Astrocyte (in vitro differentiated cells and primary cell): Measurements from ENCODE around the gene PDE6H. TPM values are rescaled to one million over a fixed set of nuclear protein-coding genes. Genes with fewer than 3 reads are reported as not detected.

Source experiments
- DNase-seq: peaks from one replicate; pipeline ENCODE4 v3.0.0-alpha.2; 2010; ENCODE audit warnings: low read depth
- FAIRE-seq: peaks from 2 replicates; lab custom pipeline; 2011; peaks lifted over from hg19 to GRCh38; lab: Jason Lieb, UNC
- H2AFZ ChIP-seq: 2 replicates; pipeline ENCODE4 v1.6.0; 2012; ENCODE audit warnings: low read depth, low read length, inconsistent platforms
- H3K27ac ChIP-seq: 2 replicates; pipeline ENCODE4 v1.5.1; 2011; ENCODE audit warnings: low read depth, low read length, inconsistent platforms
- H3K27me3 ChIP-seq: 2 replicates; pipeline ENCODE4 v1.6.0; 2011; ENCODE audit warnings: low read length, inconsistent platforms; ENCODE audit not compliant: insufficient read depth
- H3K36me3 ChIP-seq: 2 replicates; pipeline ENCODE4 v1.5.1; 2011; ENCODE audit warnings: low read length, inconsistent platforms; ENCODE audit not compliant: insufficient read depth
- H3K4me1 ChIP-seq: 2 replicates; pipeline ENCODE4 v1.5.1; 2011; ENCODE audit warnings: low read length, inconsistent platforms; ENCODE audit not compliant: insufficient read depth
- H3K4me2 ChIP-seq: 2 replicates; pipeline ENCODE4 v1.6.0; 2012; ENCODE audit warnings: low read length, inconsistent platforms
- H3K4me3 ChIP-seq: 2 replicates; pipeline ENCODE4 v1.5.1; 2011; ENCODE audit warnings: low read depth, mild to moderate bottlenecking, low read length, inconsistent platforms; ENCODE audit not compliant: insufficient read depth
- H3K79me2 ChIP-seq: 2 replicates; pipeline ENCODE4 v1.6.0; 2012; ENCODE audit warnings: mild to moderate bottlenecking, low read length, inconsistent platforms; ENCODE audit not compliant: insufficient read depth
- H3K9ac ChIP-seq: 2 replicates; pipeline ENCODE4 v1.6.0; 2012; ENCODE audit warnings: mild to moderate bottlenecking, low read length, inconsistent platforms
- H3K9me3 ChIP-seq: 2 replicates; pipeline ENCODE4 v1.5.1; 2012; ENCODE audit warnings: low read depth, mild to moderate bottlenecking, low read length, inconsistent platforms; ENCODE audit not compliant: insufficient read depth
- H4K20me1 ChIP-seq: 2 replicates; pipeline ENCODE4 v1.6.0; 2012; ENCODE audit warnings: low read length, inconsistent platforms; ENCODE audit not compliant: insufficient read depth
- H3K27ac Mint-ChIP-seq: one replicate; pipeline ENCODE4 v1.8.0; 2021; ENCODE audit warnings: mild to moderate bottlenecking, mixed read lengths; ENCODE audit not compliant: unreplicated experiment
- H3K27me3 Mint-ChIP-seq: one replicate; pipeline ENCODE4 v1.8.0; 2021; ENCODE audit warnings: low read depth, mixed read lengths; ENCODE audit not compliant: unreplicated experiment
- H3K36me3 Mint-ChIP-seq: one replicate; pipeline ENCODE4 v1.8.0; 2021; ENCODE audit warnings: low read depth, mixed read lengths; ENCODE audit not compliant: unreplicated experiment
- H3K4me1 Mint-ChIP-seq: one replicate; pipeline ENCODE4 v1.8.0; 2021; ENCODE audit warnings: low read depth, mixed read lengths; ENCODE audit not compliant: unreplicated experiment
- H3K4me3 Mint-ChIP-seq: one replicate; pipeline ENCODE4 v1.8.0; 2021; ENCODE audit warnings: mild to moderate bottlenecking, moderate library complexity, mixed read lengths; ENCODE audit not compliant: unreplicated experiment
- H3K9me3 Mint-ChIP-seq: one replicate; pipeline ENCODE4 v1.8.0; 2021; ENCODE audit warnings: mild to moderate bottlenecking, mixed read lengths; ENCODE audit not compliant: unreplicated experiment
- EZH2 ChIP-seq: IDR thresholded peaks from 2 replicates; pipeline ENCODE4 v1.6.1; 2012; ENCODE audit warnings: mild to moderate bottlenecking, low read length, inconsistent platforms; ENCODE audit not compliant: insufficient read depth
- total RNA-seq: library from RNA; stranded (reverse); gene quantifications from 2 replicates; pipeline ENCODE4 v1.2.1, GENCODE V29; 2021
- TF ChIP-seq, protein P1 (sequence below): IDR thresholded peaks from 2 replicates; pipeline ENCODE4 v1.5.1; 2011; ENCODE audit warnings: low read depth, mild to moderate bottlenecking, inconsistent platforms, low read length, moderate library complexity; ENCODE audit not compliant: insufficient read depth

The PDE6H gene
- total RNA-seq, 1 donor from 2014 or later: not detected

DNA sequence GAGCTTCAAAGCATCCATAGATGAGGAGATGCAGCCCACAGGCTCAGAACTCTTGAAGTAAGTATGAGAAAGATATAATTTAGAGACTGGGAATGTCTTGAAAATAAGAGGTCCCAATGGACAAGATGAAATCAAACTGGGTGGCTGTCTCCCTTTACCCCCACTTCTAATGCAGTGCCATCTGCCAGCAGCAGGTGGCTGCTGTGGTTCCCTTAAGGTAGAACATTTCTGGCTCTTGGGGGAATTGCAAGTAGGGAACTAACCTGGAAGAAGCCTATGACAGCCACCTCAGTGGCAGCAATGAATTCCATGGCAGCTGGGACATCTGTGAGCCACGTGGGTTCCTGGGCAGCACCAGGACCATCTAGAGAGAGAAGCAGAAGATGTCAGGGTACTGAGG, 35.2 kb upstream of the PDE6H start:
- no peaks in the 10 kb centered on the region for H4K20me1 ChIP-seq
- TF ChIP-seq, protein P1, sequence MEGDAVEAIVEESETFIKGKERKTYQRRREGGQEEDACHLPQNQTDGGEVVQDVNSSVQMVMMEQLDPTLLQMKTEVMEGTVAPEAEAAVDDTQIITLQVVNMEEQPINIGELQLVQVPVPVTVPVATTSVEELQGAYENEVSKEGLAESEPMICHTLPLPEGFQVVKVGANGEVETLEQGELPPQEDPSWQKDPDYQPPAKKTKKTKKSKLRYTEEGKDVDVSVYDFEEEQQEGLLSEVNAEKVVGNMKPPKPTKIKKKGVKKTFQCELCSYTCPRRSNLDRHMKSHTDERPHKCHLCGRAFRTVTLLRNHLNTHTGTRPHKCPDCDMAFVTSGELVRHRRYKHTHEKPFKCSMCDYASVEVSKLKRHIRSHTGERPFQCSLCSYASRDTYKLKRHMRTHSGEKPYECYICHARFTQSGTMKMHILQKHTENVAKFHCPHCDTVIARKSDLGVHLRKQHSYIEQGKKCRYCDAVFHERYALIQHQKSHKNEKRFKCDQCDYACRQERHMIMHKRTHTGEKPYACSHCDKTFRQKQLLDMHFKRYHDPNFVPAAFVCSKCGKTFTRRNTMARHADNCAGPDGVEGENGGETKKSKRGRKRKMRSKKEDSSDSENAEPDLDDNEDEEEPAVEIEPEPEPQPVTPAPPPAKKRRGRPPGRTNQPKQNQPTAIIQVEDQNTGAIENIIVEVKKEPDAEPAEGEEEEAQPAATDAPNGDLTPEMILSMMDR: no peak
- no peak for TF ChIP-seq EZH2
- Mint-ChIP-seq H3K9me3 (peaks cover 3% of the 10 kb centered on the region), H3K4me3 (no peak overlapping the region), H3K27ac (peak overlapping the region; percentile 71), H3K4me1 (peaks cover 6% of the 10 kb centered on the region), H3K27me3 (no peaks in the 10 kb centered on the region), H3K36me3 (peaks cover 8% of the 10 kb centered on the region)
- DNase-seq (no peak), FAIRE-seq (no peak)
- H3K27me3 ChIP-seq: no peaks in the 10 kb centered on the region
- H3K9me3 ChIP-seq: no peaks in the 10 kb centered on the region
- H2AFZ ChIP-seq: no peak overlapping the region
- no peak overlapping the region for H3K27ac ChIP-seq
- H3K4me3 ChIP-seq: no peak overlapping the region
- no peaks in the 10 kb centered on the region for H3K4me1 ChIP-seq
- H3K79me2 ChIP-seq: no peaks in the 10 kb centered on the region
- H3K4me2 ChIP-seq: no peak overlapping the region
- H3K36me3 ChIP-seq: no peaks in the 10 kb centered on the region
- H3K9ac ChIP-seq: no peak overlapping the region

DNA sequence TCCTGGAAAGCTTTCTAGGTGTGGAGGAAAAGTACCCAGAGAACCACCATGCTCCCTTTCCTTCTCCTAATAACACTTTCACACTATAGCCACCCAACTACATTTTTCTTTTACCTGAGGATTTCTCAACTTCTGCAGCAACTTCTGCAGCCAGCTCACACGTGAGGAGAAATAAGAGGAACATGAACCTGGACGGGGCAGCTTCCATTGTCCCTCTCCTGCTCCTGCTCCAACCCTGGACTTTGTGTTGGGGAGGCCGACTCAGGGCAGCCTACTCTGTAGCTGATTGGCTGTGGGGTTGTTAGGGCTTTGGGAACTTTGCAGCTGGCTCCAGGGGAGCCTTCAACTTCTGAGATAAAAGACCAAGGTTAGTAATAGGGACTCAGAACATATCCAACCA, 34.5 kb upstream of the PDE6H start, which contains the start of gene ERP27:
TSS of gene ERP27 (minus strand) at position 237 of the 400 bp plus-strand sequence. CDS start at position 208, 29 bp downstream.
- TF ChIP-seq, protein P1: no peak
- TF ChIP-seq EZH2: no peak
- Histone ChIP-seq H2AFZ (no peak within 1 kb of the TSS), H3K27ac (no peak within 1 kb of the TSS), H3K79me2 (no peaks in the 10 kb centered on the region), H3K9me3 (no peaks in the 10 kb centered on the region), H3K4me2 (no peak within 1 kb of the TSS), H3K36me3 (no peaks in the 10 kb centered on the region), H3K4me1 (no peaks in the 10 kb centered on the region), H3K9ac (no peak within 1 kb of the TSS), H3K4me3 (no peak within 1 kb of the TSS), H4K20me1 (no peaks in the 10 kb centered on the region), H3K27me3 (no peaks in the 10 kb centered on the region)
- Mint-ChIP-seq H3K36me3 (peaks cover 10% of the 10 kb centered on the region), H3K27me3 (no peaks in the 10 kb centered on the region), H3K4me1 (peaks cover 6% of the 10 kb centered on the region), H3K27ac (peak within 1 kb of the TSS; percentile 71), H3K4me3 (no peak within 1 kb of the TSS), H3K9me3 (peaks cover 3% of the 10 kb centered on the region)
- DNase-seq (no peak), FAIRE-seq (no peak)

DNA sequence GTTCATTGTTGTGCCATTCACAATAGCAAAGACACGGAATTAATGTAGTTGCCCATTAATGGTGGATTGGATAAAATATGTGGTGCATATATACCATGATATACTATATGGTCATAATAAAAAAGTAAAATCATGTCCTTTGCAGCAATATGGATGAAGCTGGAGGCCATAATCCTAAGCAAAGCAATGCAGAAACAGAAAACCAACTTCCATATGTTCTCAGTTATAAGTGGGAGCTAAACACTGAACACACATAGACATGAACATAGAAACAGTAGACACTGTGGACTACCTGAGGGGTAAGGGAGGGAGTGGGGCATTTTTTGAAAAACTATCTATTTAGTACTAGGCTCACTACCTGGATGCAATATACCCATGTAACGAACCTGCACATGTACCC, 31.5 kb upstream of the PDE6H start:
- Mint-ChIP-seq H3K27me3 (no peaks in the 10 kb centered on the region), H3K27ac (no peak overlapping the region), H3K36me3 (peaks cover 15% of the 10 kb centered on the region), H3K4me1 (no peaks in the 10 kb centered on the region), H3K4me3 (no peak overlapping the region), H3K9me3 (peaks cover 3% of the 10 kb centered on the region)
- Histone ChIP-seq H3K4me2 (no peak overlapping the region), H3K79me2 (no peaks in the 10 kb centered on the region), H3K4me1 (no peaks in the 10 kb centered on the region), H3K27me3 (no peaks in the 10 kb centered on the region), H3K36me3 (no peaks in the 10 kb centered on the region), H3K9me3 (no peaks in the 10 kb centered on the region), H3K27ac (no peak overlapping the region), H2AFZ (no peak overlapping the region), H3K9ac (no peak overlapping the region), H3K4me3 (no peak overlapping the region), H4K20me1 (no peaks in the 10 kb centered on the region)
- no peak for FAIRE-seq
- no peak for DNase-seq
- TF ChIP-seq, protein P1: no peak
- no peak for TF ChIP-seq EZH2
